Neural progenitor cell (in vitro differentiated cells): Measurements from ENCODE around the gene CSF1R. TPM values are rescaled to one million over a fixed set of nuclear protein-coding genes. Genes with fewer than 3 reads are reported as not detected.

Experiments
- DNase-seq: peaks from one replicate; pipeline ENCODE4 v3.0.0-alpha.2; 2016; ENCODE audit warnings: low spot score
- H2AFZ ChIP-seq: fragments of 200-600 bp; sonication (generic); replicated peaks from 2 replicates; pipeline ENCODE4 v1.6.1; 2016; ENCODE audit warnings: antibody characterized with exemption
- H3F3A ChIP-seq: fragments of 200-600 bp; sonication (generic); 2 replicates; pipeline ENCODE4 v1.6.1; 2016; ENCODE audit warnings: antibody characterized with exemption, low read depth
- H3K27ac ChIP-seq: fragments of 200-600 bp; sonication (generic); 2 replicates; pipeline ENCODE4 v1.5.1; 2016; ENCODE audit warnings: mild to moderate bottlenecking
- H3K27me3 ChIP-seq: fragments of 200-600 bp; sonication (generic); 2 replicates; pipeline ENCODE4 v1.6.1; 2016; ENCODE audit warnings: mild to moderate bottlenecking, moderate library complexity
- H3K36me3 ChIP-seq: fragments of 200-600 bp; sonication (generic); 2 replicates; pipeline ENCODE4 v1.5.1; 2016
- H3K4me1 ChIP-seq: fragments of 200-600 bp; sonication (generic); 2 replicates; pipeline ENCODE4 v1.6.1; 2016; ENCODE audit warnings: mixed run types
- H3K4me2 ChIP-seq: fragments of 200-600 bp; sonication (generic); 2 replicates; pipeline ENCODE4 v1.6.1; 2016
- H3K4me3 ChIP-seq: fragments of 200-600 bp; sonication (generic); 2 replicates; pipeline ENCODE4 v1.5.1; 2016
- H3K79me2 ChIP-seq: fragments of 200-600 bp; sonication (generic); 2 replicates; pipeline ENCODE4 v1.6.1; 2016; ENCODE audit warnings: low read depth
- H3K9ac ChIP-seq: fragments of 200-600 bp; sonication (generic); 2 replicates; pipeline ENCODE4 v1.6.1; 2016
- H3K9me3 ChIP-seq: fragments of 200-600 bp; sonication (generic); 2 replicates; pipeline ENCODE4 v1.5.1; 2016; ENCODE audit warnings: low read depth
- H4K20me1 ChIP-seq: fragments of 200-600 bp; sonication (generic); 2 replicates; pipeline ENCODE4 v1.6.1; 2016; ENCODE audit warnings: low read depth
- H3K27ac Mint-ChIP-seq: 3 replicates; pipeline ENCODE4 v1.8.0; 2021; ENCODE audit warnings: mixed read lengths
- H3K27me3 Mint-ChIP-seq: 2 replicates; pipeline ENCODE4 v1.8.0; 2022; ENCODE audit warnings: low read depth, mild to moderate bottlenecking, inconsistent platforms, moderate library complexity, mixed read lengths; ENCODE audit not compliant: insufficient read depth
- H3K36me3 Mint-ChIP-seq: 3 replicates; pipeline ENCODE4 v1.8.0; 2021; ENCODE audit warnings: mixed read lengths
- H3K4me1 Mint-ChIP-seq: 3 replicates; pipeline ENCODE4 v1.8.0; 2021; ENCODE audit warnings: mixed read lengths
- H3K4me3 Mint-ChIP-seq: 3 replicates; pipeline ENCODE4 v1.8.0; 2021; ENCODE audit warnings: mild to moderate bottlenecking, moderate library complexity, mixed read lengths
- H3K9me3 Mint-ChIP-seq: 3 replicates; pipeline ENCODE4 v1.8.0; 2020; ENCODE audit warnings: mixed read lengths
- CTCF ChIP-seq: fragments of 200-600 bp; sonication (generic); IDR thresholded peaks from 2 replicates; pipeline ENCODE4 v1.5.1; 2017; ENCODE audit warnings: antibody characterized with exemption, mild to moderate bottlenecking
- EZH2 ChIP-seq: fragments of 200-600 bp; sonication (generic); IDR thresholded peaks from 2 replicates; pipeline ENCODE4 v1.6.1; 2017; ENCODE audit warnings: antibody characterized with exemption, mild to moderate bottlenecking, moderate library complexity
- EZH2phosphoT487 ChIP-seq: fragments of 200-600 bp; sonication (generic); IDR thresholded peaks from 2 replicates; pipeline ENCODE4 v1.6.1; 2017; ENCODE audit warnings: antibody characterized with exemption
- total RNA-seq: library from RNA; depleted of rRNA; stranded (reverse); fragments of >200 nt; gene quantifications from 2 replicates; pipeline ENCODE4 v1.2.3, GENCODE V29; 2015; ENCODE audit warnings: low replicate concordance

The CSF1R gene
- total RNA-seq, 1 donor from 2014 or later = not detected

GRCh38 chr5:150060471-150060870, 25.9 kb downstream of the CSF1R start:
- no peaks in the 10 kb centered on the region for H3K27me3 ChIP-seq
- H4K20me1 ChIP-seq = no peaks in the 10 kb centered on the region
- H3K4me2 ChIP-seq = no peak overlapping the region
- Mint-ChIP-seq H3K9me3 (no peaks in the 10 kb centered on the region), H3K36me3 (no peaks in the 10 kb centered on the region), H3K27me3 (peaks cover 8% of the 10 kb centered on the region), H3K4me3 (no peak overlapping the region), H3K4me1 (peaks cover 28% of the 10 kb centered on the region), H3K27ac (no peak overlapping the region)
- H3K27ac ChIP-seq = no peak overlapping the region
- no peak overlapping the region for H3K9ac ChIP-seq
- TF ChIP-seq CTCF (no peak), EZH2phosphoT487 (no peak), EZH2 (no peak)
- no peaks in the 10 kb centered on the region for H3F3A ChIP-seq
- no peaks in the 10 kb centered on the region for H3K9me3 ChIP-seq
- no peak overlapping the region for H3K4me3 ChIP-seq
- H3K4me1 ChIP-seq = peaks cover 20% of the 10 kb centered on the region
- no peak overlapping the region for H2AFZ ChIP-seq
- H3K36me3 ChIP-seq = no peaks in the 10 kb centered on the region
- no peak for DNase-seq
- H3K79me2 ChIP-seq = no peaks in the 10 kb centered on the region

- no peak overlapping the region for H2AFZ ChIP-seq
- H3K27ac ChIP-seq = no peak overlapping the region
- Mint-ChIP-seq H3K36me3 (no peaks in the 10 kb centered on the region), H3K27me3 (peaks cover 8% of the 10 kb centered on the region), H3K4me1 (peaks cover 20% of the 10 kb centered on the region), H3K4me3 (no peak overlapping the region), H3K9me3 (no peaks in the 10 kb centered on the region), H3K27ac (no peak overlapping the region)
- no peak overlapping the region for H3K4me3 ChIP-seq
- H3K36me3 ChIP-seq = no peaks in the 10 kb centered on the region
- no peak overlapping the region for H3K4me2 ChIP-seq
- peaks cover 12% of the 10 kb centered on the region for H3K4me1 ChIP-seq
- H4K20me1 ChIP-seq = no peaks in the 10 kb centered on the region
- no peaks in the 10 kb centered on the region for H3F3A ChIP-seq
- no peaks in the 10 kb centered on the region for H3K79me2 ChIP-seq
- TF ChIP-seq EZH2 = no peak
- no peak for TF ChIP-seq CTCF
- TF ChIP-seq EZH2phosphoT487 = no peak
- H3K9ac ChIP-seq = no peak overlapping the region
- DNase-seq = no peak
- no peaks in the 10 kb centered on the region for H3K27me3 ChIP-seq
- no peaks in the 10 kb centered on the region for H3K9me3 ChIP-seq
Observed at GRCh38 chr5:150059623-150060022, 26.7 kb downstream of the CSF1R start.

- Histone ChIP-seq H3K4me1 (peaks cover 5% of the 10 kb centered on the region), H3K27ac (no peak overlapping the region), H4K20me1 (no peaks in the 10 kb centered on the region), H3F3A (no peaks in the 10 kb centered on the region), H3K79me2 (no peaks in the 10 kb centered on the region), H3K9ac (no peak overlapping the region), H3K27me3 (no peaks in the 10 kb centered on the region), H3K4me3 (no peak overlapping the region), H3K4me2 (no peak overlapping the region), H2AFZ (no peak overlapping the region), H3K36me3 (no peaks in the 10 kb centered on the region), H3K9me3 (no peaks in the 10 kb centered on the region)
- no peaks in the 10 kb centered on the region for H3K36me3 Mint-ChIP-seq
- TF ChIP-seq EZH2 (no peak), CTCF (no peak), EZH2phosphoT487 (no peak)
- no peak for DNase-seq
- H3K27ac Mint-ChIP-seq = peak overlapping the region; percentile 40
- peaks cover 8% of the 10 kb centered on the region for H3K27me3 Mint-ChIP-seq
- no peaks in the 10 kb centered on the region for H3K9me3 Mint-ChIP-seq
- no peak overlapping the region for H3K4me3 Mint-ChIP-seq
- peaks cover 14% of the 10 kb centered on the region for H3K4me1 Mint-ChIP-seq
Observed at GRCh38 chr5:150058480-150059126, 27.8 kb downstream of the CSF1R start.
